WTC11 (cell line): ENCODE data around the gene AKAP6. TPM values are rescaled to one million over a fixed set of nuclear protein-coding genes. Genes with fewer than 3 reads are reported as not detected.

ENCODE experiments used
- ATAC-seq: fragments of 200-7000 bp; cut with Tn5 transposase; 2 replicates; pipeline ENCODE4 v1.10.0; 2021; ENCODE audit warnings: mild to moderate bottlenecking, moderate library complexity
- CTCF ChIA-PET: fragments of 300-600 bp; sonication (Branson Sonifier 250); formaldehyde crosslinking; loops from one replicate; lab custom pipeline; 2021; ENCODE audit warnings: antibody characterized with exemption; lab: Charles Lee
- POLR2A ChIA-PET: fragments of 350-600 bp; sonication (Branson Sonifier 250); formaldehyde crosslinking; loops from one replicate; lab custom pipeline; 2021; ENCODE audit warnings: antibody characterized with exemption; lab: Charles Lee
- DNase-seq: peaks from one replicate; pipeline ENCODE4 v3.0.0; 2021; ENCODE audit warnings: low spot score
- H3K27ac Mint-ChIP-seq: 2 replicates; pipeline ENCODE4 v1.8.0; 2021; ENCODE audit warnings: mixed read lengths
- H3K27me3 Mint-ChIP-seq: 2 replicates; pipeline ENCODE4 v1.8.0; 2021; ENCODE audit warnings: low read depth, mild to moderate bottlenecking, moderate library complexity, mixed read lengths
- H3K36me3 Mint-ChIP-seq: 2 replicates; pipeline ENCODE4 v1.8.0; 2021; ENCODE audit warnings: mixed read lengths
- H3K4me1 Mint-ChIP-seq: 2 replicates; pipeline ENCODE4 v1.8.0; 2022; ENCODE audit warnings: mixed read lengths
- H3K4me3 Mint-ChIP-seq: 2 replicates; pipeline ENCODE4 v1.8.0; 2021; ENCODE audit warnings: mild to moderate bottlenecking, moderate library complexity, mixed read lengths
- H3K9me3 Mint-ChIP-seq: 2 replicates; pipeline ENCODE4 v1.8.0; 2021; ENCODE audit warnings: mixed read lengths
- CDX4 ChIP-seq: fragments of 250-450 bp; sonication (Bioruptor Pico); IDR thresholded peaks from 2 replicates; pipeline ENCODE4 v1.9.0; 2021; ENCODE audit warnings: moderate library complexity, mild to moderate bottlenecking, inconsistent platforms, borderline replicate concordance
- CREB1 ChIP-seq: sonication (generic); formaldehyde crosslinking; IDR thresholded peaks from 2 replicates; pipeline ENCODE4 v1.8.0; 2023; ENCODE audit warnings: mild to moderate bottlenecking, missing genetic modification reagents
- E2F4 ChIP-seq: sonication (generic); formaldehyde crosslinking; IDR thresholded peaks from 2 replicates; pipeline ENCODE4 v1.8.1; 2022; ENCODE audit warnings: low read depth, mild to moderate bottlenecking, moderate library complexity, missing genetic modification reagents, borderline replicate concordance
- ESRRA ChIP-seq: sonication (generic); formaldehyde crosslinking; IDR thresholded peaks from 2 replicates; pipeline ENCODE4 v1.8.1; 2022; ENCODE audit warnings: mild to moderate bottlenecking, missing genetic modification reagents, borderline replicate concordance
- FOXJ3 ChIP-seq: sonication (generic); formaldehyde crosslinking; IDR thresholded peaks from 2 replicates; pipeline ENCODE4 v1.9.0; 2021; ENCODE audit warnings: missing genetic modification reagents, mild to moderate bottlenecking, borderline replicate concordance
- GABPB1 ChIP-seq: sonication (generic); formaldehyde crosslinking; IDR thresholded peaks from 2 replicates; pipeline ENCODE4 v1.8.1; 2023; ENCODE audit warnings: mild to moderate bottlenecking, missing genetic modification reagents
- GTF2I ChIP-seq: fragments of 250-450 bp; sonication (Bioruptor Pico); conservative IDR thresholded peaks from 2 replicates; pipeline ENCODE4 v1.4.0; 2021; ENCODE audit warnings: mild to moderate bottlenecking
- MAX ChIP-seq: sonication (generic); formaldehyde crosslinking; IDR thresholded peaks from 2 replicates; pipeline ENCODE4 v1.8.0; 2022; ENCODE audit warnings: mild to moderate bottlenecking, missing genetic modification reagents
- MXD4 ChIP-seq: fragments of 250-450 bp; sonication (Bioruptor Pico); IDR thresholded peaks from 2 replicates; pipeline ENCODE4 v1.8.0; 2021; ENCODE audit warnings: mild to moderate bottlenecking, moderate library complexity, borderline replicate concordance
- MYBL2 ChIP-seq: sonication (generic); formaldehyde crosslinking; IDR thresholded peaks from 2 replicates; pipeline ENCODE4 v1.8.1; 2023; ENCODE audit warnings: mild to moderate bottlenecking, moderate library complexity, missing genetic modification reagents
- RORB ChIP-seq: fragments of 250-450 bp; sonication (Bioruptor Pico); IDR thresholded peaks from 2 replicates; pipeline ENCODE4 v1.9.0; 2021; ENCODE audit warnings: mild to moderate bottlenecking
- ZNF121 ChIP-seq: sonication (generic); formaldehyde crosslinking; IDR thresholded peaks from 2 replicates; pipeline ENCODE4 v1.8.0; 2023; ENCODE audit warnings: missing genetic modification reagents
- ZNF425 ChIP-seq: fragments of 250-450 bp; sonication (Bioruptor Pico); conservative IDR thresholded peaks from 2 replicates; pipeline ENCODE4 v1.9.0; 2021; ENCODE audit warnings: mild to moderate bottlenecking
- total RNA-seq: library from RNA; stranded (reverse); gene quantifications from 3 replicates; pipeline ENCODE4 v1.2.3, GENCODE V29; 2021
- TF ChIP-seq, protein P1 (sequence below): sonication (generic); formaldehyde crosslinking; IDR thresholded peaks from 2 replicates; pipeline ENCODE4 v1.8.1; 2023; ENCODE audit warnings: mild to moderate bottlenecking, missing genetic modification reagents, borderline replicate concordance
- TF ChIP-seq, protein P2 (sequence below): sonication (generic); formaldehyde crosslinking; IDR thresholded peaks from 2 replicates; pipeline ENCODE4 v1.8.1; 2022; ENCODE audit warnings: missing genetic modification reagents, borderline replicate concordance
- TF ChIP-seq, protein P3 (sequence below): sonication (generic); formaldehyde crosslinking; IDR thresholded peaks from 2 replicates; pipeline ENCODE4 v1.8.1; 2023; ENCODE audit warnings: mild to moderate bottlenecking, missing genetic modification reagents, moderate library complexity
- TF ChIP-seq, protein P4 (sequence below): fragments of 250-450 bp; sonication (Bioruptor Pico); IDR thresholded peaks from 2 replicates; pipeline ENCODE4 v1.9.0; 2021; ENCODE audit warnings: mild to moderate bottlenecking

AKAP6 gene
- total RNA-seq, 1 experiment from 2014 or later = 0.63 TPM

DNA sequence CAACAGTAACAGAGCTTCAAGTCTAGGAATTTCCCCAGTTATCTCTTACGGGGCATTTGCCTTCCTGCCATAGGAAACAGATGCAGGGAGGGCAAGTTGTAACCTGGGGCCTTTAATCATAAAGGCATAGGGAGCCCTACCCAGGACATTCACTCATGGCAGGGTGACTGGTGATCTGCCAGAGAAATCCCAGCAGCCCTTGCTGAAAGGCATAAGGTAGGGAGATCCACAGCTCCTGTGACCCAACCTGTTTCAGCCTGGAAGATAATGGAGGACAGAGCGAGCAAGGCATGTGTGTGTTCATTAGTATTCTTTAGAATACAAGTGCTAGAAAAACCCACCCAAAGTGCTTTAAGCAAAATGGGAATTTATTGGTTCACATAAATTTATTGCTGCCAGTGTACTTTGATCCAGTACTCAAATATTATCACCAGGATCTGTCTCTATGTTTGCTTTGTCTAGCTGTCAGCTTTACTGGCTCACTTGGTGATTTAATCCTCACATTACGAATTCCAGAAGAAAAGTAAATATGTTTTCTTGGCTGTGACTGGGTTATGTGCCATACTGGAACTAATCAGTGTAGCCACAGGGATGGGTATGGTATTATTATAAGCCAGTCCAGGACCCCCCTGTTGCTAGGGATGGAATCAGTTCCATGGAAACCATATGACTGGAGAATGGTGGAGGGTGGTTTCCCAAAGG is 21.1 kb upstream of the AKAP6 start (continued):
- TF ChIP-seq, protein P1, sequence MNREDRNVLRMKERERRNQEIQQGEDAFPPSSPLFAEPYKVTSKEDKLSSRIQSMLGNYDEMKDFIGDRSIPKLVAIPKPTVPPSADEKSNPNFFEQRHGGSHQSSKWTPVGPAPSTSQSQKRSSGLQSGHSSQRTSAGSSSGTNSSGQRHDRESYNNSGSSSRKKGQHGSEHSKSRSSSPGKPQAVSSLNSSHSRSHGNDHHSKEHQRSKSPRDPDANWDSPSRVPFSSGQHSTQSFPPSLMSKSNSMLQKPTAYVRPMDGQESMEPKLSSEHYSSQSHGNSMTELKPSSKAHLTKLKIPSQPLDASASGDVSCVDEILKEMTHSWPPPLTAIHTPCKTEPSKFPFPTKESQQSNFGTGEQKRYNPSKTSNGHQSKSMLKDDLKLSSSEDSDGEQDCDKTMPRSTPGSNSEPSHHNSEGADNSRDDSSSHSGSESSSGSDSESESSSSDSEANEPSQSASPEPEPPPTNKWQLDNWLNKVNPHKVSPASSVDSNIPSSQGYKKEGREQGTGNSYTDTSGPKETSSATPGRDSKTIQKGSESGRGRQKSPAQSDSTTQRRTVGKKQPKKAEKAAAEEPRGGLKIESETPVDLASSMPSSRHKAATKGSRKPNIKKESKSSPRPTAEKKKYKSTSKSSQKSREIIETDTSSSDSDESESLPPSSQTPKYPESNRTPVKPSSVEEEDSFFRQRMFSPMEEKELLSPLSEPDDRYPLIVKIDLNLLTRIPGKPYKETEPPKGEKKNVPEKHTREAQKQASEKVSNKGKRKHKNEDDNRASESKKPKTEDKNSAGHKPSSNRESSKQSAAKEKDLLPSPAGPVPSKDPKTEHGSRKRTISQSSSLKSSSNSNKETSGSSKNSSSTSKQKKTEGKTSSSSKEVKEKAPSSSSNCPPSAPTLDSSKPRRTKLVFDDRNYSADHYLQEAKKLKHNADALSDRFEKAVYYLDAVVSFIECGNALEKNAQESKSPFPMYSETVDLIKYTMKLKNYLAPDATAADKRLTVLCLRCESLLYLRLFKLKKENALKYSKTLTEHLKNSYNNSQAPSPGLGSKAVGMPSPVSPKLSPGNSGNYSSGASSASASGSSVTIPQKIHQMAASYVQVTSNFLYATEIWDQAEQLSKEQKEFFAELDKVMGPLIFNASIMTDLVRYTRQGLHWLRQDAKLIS = no peak
- TF ChIP-seq ESRRA (CRISPR knock-in tag) (no peak), CDX4 (CRISPR knock-in tag) (no peak)

DNA sequence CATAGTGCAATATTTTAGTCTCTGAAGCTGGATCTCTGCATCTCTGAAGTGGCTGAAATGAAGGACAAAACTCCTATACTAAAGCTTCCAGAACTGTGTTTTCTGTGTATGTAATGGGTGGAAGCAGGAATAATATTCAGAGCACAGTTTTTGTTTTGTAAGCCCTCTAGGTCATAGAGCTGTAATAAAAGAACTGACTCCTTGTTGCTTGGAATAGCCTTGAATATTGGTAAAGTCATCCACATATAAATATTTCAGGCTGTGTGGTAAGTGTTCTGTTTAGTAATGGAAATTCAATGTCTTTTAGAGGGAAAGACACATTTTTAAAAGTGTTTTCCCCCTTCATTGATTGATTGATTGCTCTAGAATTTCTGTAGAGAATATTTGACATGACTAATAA is 18.2 kb upstream of the AKAP6 start:
- no peak for DNase-seq
- ATAC-seq = no peak
- H3K36me3 Mint-ChIP-seq = no peaks in the 10 kb centered on the region
- H3K4me1 Mint-ChIP-seq = 0 out of 2 replicates have a peak, but pooled peaks cover 5% of the 10 kb centered on the region
- POLR2A ChIA-PET = no interaction called here
- H3K27ac Mint-ChIP-seq = no peak overlapping the region
- peaks cover 3% of the 10 kb centered on the region; the same call in 1 of the 2 replicates for H3K9me3 Mint-ChIP-seq
- no peaks in the 10 kb centered on the region for H3K27me3 Mint-ChIP-seq
- no peak overlapping the region for H3K4me3 Mint-ChIP-seq
- CTCF ChIA-PET = no interaction called here
- TF ChIP-seq, protein P2, sequence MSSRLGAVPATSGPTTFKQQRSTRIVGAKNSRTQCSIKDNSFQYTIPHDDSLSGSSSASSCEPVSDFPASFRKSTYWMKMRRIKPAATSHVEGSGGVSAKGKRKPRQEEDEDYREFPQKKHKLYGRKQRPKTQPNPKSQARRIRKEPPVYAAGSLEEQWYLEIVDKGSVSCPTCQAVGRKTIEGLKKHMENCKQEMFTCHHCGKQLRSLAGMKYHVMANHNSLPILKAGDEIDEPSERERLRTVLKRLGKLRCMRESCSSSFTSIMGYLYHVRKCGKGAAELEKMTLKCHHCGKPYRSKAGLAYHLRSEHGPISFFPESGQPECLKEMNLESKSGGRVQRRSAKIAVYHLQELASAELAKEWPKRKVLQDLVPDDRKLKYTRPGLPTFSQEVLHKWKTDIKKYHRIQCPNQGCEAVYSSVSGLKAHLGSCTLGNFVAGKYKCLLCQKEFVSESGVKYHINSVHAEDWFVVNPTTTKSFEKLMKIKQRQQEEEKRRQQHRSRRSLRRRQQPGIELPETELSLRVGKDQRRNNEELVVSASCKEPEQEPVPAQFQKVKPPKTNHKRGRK (CRISPR knock-in tag) = no peak
- no peak for TF ChIP-seq MXD4 (CRISPR knock-in tag)
- no peak for TF ChIP-seq RORB
- no peak for TF ChIP-seq FOXJ3 (CRISPR knock-in tag)
- no peak for TF ChIP-seq MAX (CRISPR knock-in tag)
- TF ChIP-seq, protein P3, sequence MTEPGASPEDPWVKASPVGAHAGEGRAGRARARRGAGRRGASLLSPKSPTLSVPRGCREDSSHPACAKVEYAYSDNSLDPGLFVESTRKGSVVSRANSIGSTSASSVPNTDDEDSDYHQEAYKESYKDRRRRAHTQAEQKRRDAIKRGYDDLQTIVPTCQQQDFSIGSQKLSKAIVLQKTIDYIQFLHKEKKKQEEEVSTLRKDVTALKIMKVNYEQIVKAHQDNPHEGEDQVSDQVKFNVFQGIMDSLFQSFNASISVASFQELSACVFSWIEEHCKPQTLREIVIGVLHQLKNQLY (CRISPR knock-in tag) = no peak
- no peak for TF ChIP-seq GABPB1 (CRISPR knock-in tag)
- TF ChIP-seq, protein P4, sequence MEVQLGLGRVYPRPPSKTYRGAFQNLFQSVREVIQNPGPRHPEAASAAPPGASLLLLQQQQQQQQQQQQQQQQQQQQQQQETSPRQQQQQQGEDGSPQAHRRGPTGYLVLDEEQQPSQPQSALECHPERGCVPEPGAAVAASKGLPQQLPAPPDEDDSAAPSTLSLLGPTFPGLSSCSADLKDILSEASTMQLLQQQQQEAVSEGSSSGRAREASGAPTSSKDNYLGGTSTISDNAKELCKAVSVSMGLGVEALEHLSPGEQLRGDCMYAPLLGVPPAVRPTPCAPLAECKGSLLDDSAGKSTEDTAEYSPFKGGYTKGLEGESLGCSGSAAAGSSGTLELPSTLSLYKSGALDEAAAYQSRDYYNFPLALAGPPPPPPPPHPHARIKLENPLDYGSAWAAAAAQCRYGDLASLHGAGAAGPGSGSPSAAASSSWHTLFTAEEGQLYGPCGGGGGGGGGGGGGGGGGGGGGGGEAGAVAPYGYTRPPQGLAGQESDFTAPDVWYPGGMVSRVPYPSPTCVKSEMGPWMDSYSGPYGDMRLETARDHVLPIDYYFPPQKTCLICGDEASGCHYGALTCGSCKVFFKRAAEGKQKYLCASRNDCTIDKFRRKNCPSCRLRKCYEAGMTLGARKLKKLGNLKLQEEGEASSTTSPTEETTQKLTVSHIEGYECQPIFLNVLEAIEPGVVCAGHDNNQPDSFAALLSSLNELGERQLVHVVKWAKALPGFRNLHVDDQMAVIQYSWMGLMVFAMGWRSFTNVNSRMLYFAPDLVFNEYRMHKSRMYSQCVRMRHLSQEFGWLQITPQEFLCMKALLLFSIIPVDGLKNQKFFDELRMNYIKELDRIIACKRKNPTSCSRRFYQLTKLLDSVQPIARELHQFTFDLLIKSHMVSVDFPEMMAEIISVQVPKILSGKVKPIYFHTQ = no peak
- no peak for TF ChIP-seq E2F4
- TF ChIP-seq GTF2I (CRISPR knock-in tag) = no peak
- TF ChIP-seq CREB1 (CRISPR knock-in tag) = no peak
- no peak for TF ChIP-seq ZNF425 (CRISPR knock-in tag)
- no peak for TF ChIP-seq MYBL2 (CRISPR knock-in tag)
- TF ChIP-seq, protein P1 = no peak
- no peak for TF ChIP-seq ZNF121 (CRISPR knock-in tag)
